K562 (cell line): ENCODE measurements around the gene OR7C2. TPM values are rescaled to one million over a fixed set of nuclear protein-coding genes. Genes with fewer than 3 reads are reported as not detected.

Source experiments
- ATAC-seq: fragments of 200-7000 bp; cut with Tn5 transposase; 3 replicates; pipeline ENCODE4 v1.9.1; 2020; ENCODE audit warnings: moderate library complexity
- BruUV-seq: library from RNA; stranded (reverse); fragments of 400-500 nt; replicated peaks from 2 replicates; lab custom pipeline; 2021; lab: Mats Ljungman, UMichigan
- CTCF ChIA-PET: fragments of 300-600 bp; formaldehyde crosslinking; extraction: SDS; loops from one replicate; lab custom pipeline; 2021; ENCODE audit warnings: low intra/inter-chr PET ratio; lab: Yijun Ruan, JAX
- POLR2A ChIA-PET: fragments of 300-600, 350-650 bp; sonication (Branson Sonifier 250); formaldehyde crosslinking; extraction: SDS; loops from one replicate; lab custom pipeline; 2021; ENCODE audit warnings: antibody characterized with exemption, inconsistent platforms; lab: Yijun Ruan, JAX
- DNase-seq, 4 experiments: peaks; one replicate each; pipeline versions ENCODE4 v3.0.0 to v3.0.0-alpha.2; 2011 to 2018; ENCODE audit warnings: low spot score in 3 of 4, mixed read lengths in 3 of 4; ENCODE audit errors: extremely low read depth in 1 of 4
- FAIRE-seq: peaks from 2 replicates; lab custom pipeline; 2011; peaks lifted over from hg19 to GRCh38; lab: Jason Lieb, UNC
- H2AFZ ChIP-seq: 2 replicates; pipeline ENCODE4 v1.6.0; 2011; ENCODE audit warnings: low read depth, low read length, control low read depth, inconsistent platforms
- H3K27ac ChIP-seq: fragments of 200-600 bp; 3 replicates; pipeline ENCODE4 v1.8.0; 2011; ENCODE audit warnings: low read depth, mild to moderate bottlenecking, control low read depth, inconsistent platforms, low read length, moderate library complexity, mixed read lengths; ENCODE audit errors: extremely low read depth
- H3K27me3 ChIP-seq, 2 experiments: fragments of 300-600 bp in 1 of 2; 2 replicates in 1 of 2; 3 replicates in 1 of 2; pipeline versions ENCODE4 v1.6.0 to v1.8.0; 2011; ENCODE audit warnings: inconsistent platforms in 2 of 2, low read length in 2 of 2, mild to moderate bottlenecking in 1 of 2, mixed read lengths in 1 of 2, moderate library complexity in 1 of 2; ENCODE audit not compliant: control insufficient read depth in 2 of 2, insufficient read depth in 2 of 2
- H3K36me3 ChIP-seq: fragments of 300-600 bp; 3 replicates; pipeline ENCODE4 v1.8.0; 2011; ENCODE audit warnings: mild to moderate bottlenecking, low read length, inconsistent platforms; ENCODE audit not compliant: control insufficient read depth, insufficient read depth
- H3K4me1 ChIP-seq, 2 experiments: fragments of 200-600 bp in 1 of 2; replicated peaks in 1 of 2; 2 replicates in 1 of 2; 3 replicates in 1 of 2; pipeline versions ENCODE4 v1.5.1 to v1.8.0; 2011; ENCODE audit warnings: inconsistent platforms in 2 of 2, low read length in 2 of 2, mild to moderate bottlenecking in 1 of 2, mixed read lengths in 1 of 2, moderate library complexity in 1 of 2; ENCODE audit not compliant: control insufficient read depth in 2 of 2, insufficient read depth in 2 of 2
- H3K4me2 ChIP-seq: 2 replicates; pipeline ENCODE4 v1.6.1; 2011; ENCODE audit warnings: low read length, control low read depth, inconsistent platforms, mixed read lengths; ENCODE audit not compliant: insufficient read depth
- H3K4me3 ChIP-seq: fragments of 200-600 bp; sonication (generic), shearing (Covaris generic); 2 replicates; pipeline ENCODE4 v1.5.1; 2016; ENCODE audit warnings: control low read depth, inconsistent platforms
- H3K79me2 ChIP-seq: fragments of 200-600 bp; 3 replicates; pipeline ENCODE4 v1.8.0; 2011; ENCODE audit warnings: low read length, inconsistent platforms; ENCODE audit not compliant: control insufficient read depth, insufficient read depth
- H3K9ac ChIP-seq, 2 experiments: 2 replicates each; pipeline versions ENCODE4 v1.6.0 to v1.6.1; 2011; ENCODE audit warnings: low read depth in 2 of 2, low read length in 2 of 2, control low read depth in 1 of 2, inconsistent platforms in 1 of 2, mild to moderate bottlenecking in 1 of 2, mixed read lengths in 1 of 2; ENCODE audit not compliant: insufficient read depth in 1 of 2
- H3K9me1 ChIP-seq: one replicate; pipeline ENCODE4 v1.6.0; 2011; ENCODE audit warnings: inconsistent platforms, mild to moderate bottlenecking, low read length, moderate library complexity; ENCODE audit not compliant: control insufficient read depth, insufficient read depth
- H3K9me3 ChIP-seq: replicated peaks from 2 replicates; pipeline ENCODE4 v1.5.1; 2011; ENCODE audit warnings: low read depth, low read length, inconsistent platforms; ENCODE audit not compliant: control insufficient read depth, insufficient read depth
- H4K20me1 ChIP-seq: replicated peaks from 2 replicates; pipeline ENCODE4 v1.6.1; 2011; ENCODE audit warnings: low read length, inconsistent platforms, mixed read lengths; ENCODE audit not compliant: control insufficient read depth, insufficient read depth
- CCNT2 ChIP-seq: IDR thresholded peaks from 2 replicates; pipeline ENCODE4 v1.6.1; 2011; ENCODE audit warnings: borderline replicate concordance, low read depth, mild to moderate bottlenecking, moderate library complexity, mixed read lengths, low read length; ENCODE audit not compliant: insufficient read length; ENCODE audit errors: extremely low read depth
- CGGBP1 ChIP-seq: fragments of 250-450 bp; sonication (Bioruptor Pico); IDR thresholded peaks from 2 replicates; pipeline ENCODE4 v1.9.0; 2021; ENCODE audit warnings: mild to moderate bottlenecking
- DPF2 ChIP-seq: fragments of 450-650 bp; IDR thresholded peaks from 2 replicates; pipeline ENCODE4 v1.6.1; 2016
- FUS ChIP-seq: fragments of 200-400 bp; formaldehyde crosslinking; optimal IDR thresholded peaks from 2 replicates; pipeline ENCODE3; 2017; ENCODE audit warnings: low read depth, low read length
- HCFC1 ChIP-seq: IDR thresholded peaks from 2 replicates; pipeline ENCODE4 v1.6.1; 2012; ENCODE audit warnings: low read depth, low read length, improper control_type of control experiment
- LEF1 ChIP-seq: fragments of 450-650 bp; IDR thresholded peaks from 2 replicates; pipeline ENCODE4 v1.6.1; 2016; ENCODE audit warnings: mild to moderate bottlenecking
- NR4A1 ChIP-seq, 2 experiments: fragments of 250-450 bp in 1 of 2; fragments of 450-650 bp in 1 of 2; sonication (Bioruptor Pico) in 1 of 2; IDR thresholded peaks; 2 replicates each; pipeline versions ENCODE4 v1.4.0 to v1.6.1; 2016 to 2020; ENCODE audit warnings: mild to moderate bottlenecking in 2 of 2, missing compliant biosample characterization in 1 of 2, missing genetic modification characterization in 1 of 2, moderate library complexity in 1 of 2
- POLR2G ChIP-seq: fragments of 200-400 bp; formaldehyde crosslinking; IDR thresholded peaks from 2 replicates; pipeline ENCODE4 v1.6.1; 2017; ENCODE audit warnings: low read depth, mild to moderate bottlenecking, antibody characterized with exemption, low read length, moderate library complexity
- RBM39 ChIP-seq: fragments of 200-400 bp; formaldehyde crosslinking; optimal IDR thresholded peaks from 2 replicates; pipeline ENCODE3; 2018; ENCODE audit warnings: low read depth, low read length
- ZNF165 ChIP-seq: fragments of 250-450 bp; sonication (Bioruptor Pico); IDR thresholded peaks from 2 replicates; pipeline ENCODE4 v1.4.0; 2020; ENCODE audit warnings: borderline replicate concordance
- ZNF311 ChIP-seq: fragments of 250-450 bp; sonication (Bioruptor Pico); IDR thresholded peaks from 2 replicates; pipeline ENCODE4 v1.4.0; 2020; ENCODE audit warnings: mild to moderate bottlenecking, moderate library complexity
- ZNF324 ChIP-seq: fragments of 250-450 bp; sonication (Bioruptor Pico); IDR thresholded peaks from 2 replicates; pipeline ENCODE4 v1.4.0; 2020; ENCODE audit warnings: mild to moderate bottlenecking
- ZNF436 ChIP-seq: fragments of 250-450, 450-650 bp; sonication (Bioruptor Pico); formaldehyde crosslinking; IDR thresholded peaks from 2 replicates; pipeline ENCODE4 v1.7.0; 2020; ENCODE audit warnings: mild to moderate bottlenecking
- ZNF699 ChIP-seq: fragments of 250-450 bp; sonication (Bioruptor Pico); IDR thresholded peaks from 2 replicates; pipeline ENCODE4 v1.8.0; 2021; ENCODE audit warnings: mild to moderate bottlenecking, moderate library complexity; ENCODE audit not compliant: insufficient replicate concordance
- WGBS: fragments of 100-300 bp; shearing (Covaris generic); methylation state at CpG from one replicate; pipeline ENCODE4 v1.1.6; 2016; ENCODE audit warnings: low coverage, mixed read lengths; ENCODE audit not compliant: insufficient coverage; ENCODE audit errors: missing lambda C conversion rate; 5-methylcytosine and 5-hydroxymethylcytosine counted together
- in situ Hi-C: fragments of 300-500 bp; cut with MboI; formaldehyde crosslinking; loops from 4 replicates; pipeline ENCODE4 v1.15.0; 2018; ENCODE audit warnings: inconsistent platforms, mixed read lengths
- intact Hi-C: fragments of 100-400 bp; cut with micrococcal nuclease; formaldehyde crosslinking; loops from 2 replicates; pipeline ENCODE4 v1.14.2; 2022
- polyA plus RNA-seq, 8 experiments: library from polyadenylated mRNA; depleted of rRNA in 4 of 8; stranded (reverse) in 5 of 8; unstranded in 3 of 8; fragments of >200 nt; fragmentation: Nextera tagmentation in 2 of 8; fragmentation: Illumina TruSeq in 1 of 8; extraction: Ambion mirVana in 2 of 8; extraction: Trizol in 1 of 8; gene quantifications; 2 replicates each; pipeline versions ENCODE4 v1.2.1 to v1.2.3, GENCODE V29; 2011 to 2014; ENCODE audit warnings: inconsistent platforms in 1 of 8, missing spikeins in 1 of 8
- total RNA-seq, 7 experiments: library from RNA; depleted of rRNA in 6 of 7; stranded (reverse); fragments of >200 nt in 6 of 7; fragmentation: Illumina TruSeq in 2 of 7; extraction: Trizol in 2 of 7; gene quantifications; 2 replicates each; pipeline versions ENCODE4 v1.2.1 to v1.2.3, GENCODE V29; 2011 to 2021; ENCODE audit warnings: low replicate concordance in 1 of 7
- TF ChIP-seq, protein P1 (sequence below): sonication (generic); formaldehyde crosslinking; IDR thresholded peaks from 2 replicates; pipeline ENCODE4 v1.8.0; 2023; ENCODE audit warnings: missing genetic modification reagents, mild to moderate bottlenecking, borderline replicate concordance

The OR7C2 gene
- total and polyA plus RNA-seq, 9 of the 15 experiments (the other 6 are each of a cell fraction or from before 2014, with no cell fraction given) = not detected

- TF ChIP-seq NR4A1 (CRISPR knock-in tag; IDR thresholded peaks at IDR 0.05) = no peak
- TF ChIP-seq NR4A1 (tag; IDR thresholded peaks at IDR 0.05) = no peak
- TF ChIP-seq HCFC1 = no peak
These were observed 11.5 kb downstream of the OR7C2 start (continued) for GRCh38 chr19:14952767-14953166.

DNA sequence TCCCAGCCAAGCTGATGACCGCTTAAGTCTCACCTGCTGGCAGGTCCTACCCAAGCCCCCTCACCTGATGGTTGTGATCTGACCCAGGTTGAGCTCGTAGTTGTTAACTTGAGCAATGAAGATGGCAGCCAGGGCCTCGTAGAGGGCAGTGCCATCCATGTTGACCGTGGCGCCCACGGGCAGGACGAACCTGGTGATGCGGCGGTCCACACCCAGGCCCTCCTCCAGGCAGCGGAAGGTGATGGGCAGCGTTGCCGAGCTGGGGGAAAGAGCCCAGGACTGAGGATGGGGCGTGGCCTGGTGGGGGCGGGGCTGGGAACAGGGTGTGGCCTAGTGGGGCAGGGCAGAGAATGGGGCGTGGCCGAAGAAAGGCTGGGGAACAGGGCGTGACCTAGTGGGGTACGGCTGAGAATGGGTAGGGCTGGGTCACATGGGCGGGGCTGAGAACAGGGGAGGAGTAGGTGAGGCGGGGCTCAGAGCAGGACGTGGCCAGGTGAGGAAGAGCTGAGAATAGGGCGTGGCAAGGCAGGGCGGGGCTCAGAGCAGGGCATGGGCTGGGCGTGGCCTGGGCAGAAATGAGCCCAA is 12.9 kb downstream of the OR7C2 start:
- CTCF ChIA-PET = no interaction called here
- WGBS = 38% methylated on average over 19 of the region's 24 CpGs

More for the DNA sequence above, 12.9 kb downstream of the OR7C2 start:
- Histone ChIP-seq H3K27me3 (peaks cover 0 to 23% of the 10 kb centered on the region in 2 experiments; a peak in 2 of 5 replicates), H3K4me2 (no peak overlapping the region), H3K27ac (no peak overlapping the region), H3K9me3 (no peaks in the 10 kb centered on the region), H4K20me1 (no peaks in the 10 kb centered on the region), H3K9ac (no peak overlapping the region), H2AFZ (no peak overlapping the region), H3K9me1 (no peaks in the 10 kb centered on the region), H3K36me3 (no peaks in the 10 kb centered on the region), H3K4me3 (no peak overlapping the region), H3K79me2 (no peaks in the 10 kb centered on the region), H3K4me1 (peaks cover 0 to 8% of the 10 kb centered on the region in 2 experiments; a peak in 2 of 5 replicates)
- BruUV-seq = no TSS peak
- no peak for TF ChIP-seq ZNF436 (CRISPR knock-in tag)
- TF ChIP-seq, protein P1, sequence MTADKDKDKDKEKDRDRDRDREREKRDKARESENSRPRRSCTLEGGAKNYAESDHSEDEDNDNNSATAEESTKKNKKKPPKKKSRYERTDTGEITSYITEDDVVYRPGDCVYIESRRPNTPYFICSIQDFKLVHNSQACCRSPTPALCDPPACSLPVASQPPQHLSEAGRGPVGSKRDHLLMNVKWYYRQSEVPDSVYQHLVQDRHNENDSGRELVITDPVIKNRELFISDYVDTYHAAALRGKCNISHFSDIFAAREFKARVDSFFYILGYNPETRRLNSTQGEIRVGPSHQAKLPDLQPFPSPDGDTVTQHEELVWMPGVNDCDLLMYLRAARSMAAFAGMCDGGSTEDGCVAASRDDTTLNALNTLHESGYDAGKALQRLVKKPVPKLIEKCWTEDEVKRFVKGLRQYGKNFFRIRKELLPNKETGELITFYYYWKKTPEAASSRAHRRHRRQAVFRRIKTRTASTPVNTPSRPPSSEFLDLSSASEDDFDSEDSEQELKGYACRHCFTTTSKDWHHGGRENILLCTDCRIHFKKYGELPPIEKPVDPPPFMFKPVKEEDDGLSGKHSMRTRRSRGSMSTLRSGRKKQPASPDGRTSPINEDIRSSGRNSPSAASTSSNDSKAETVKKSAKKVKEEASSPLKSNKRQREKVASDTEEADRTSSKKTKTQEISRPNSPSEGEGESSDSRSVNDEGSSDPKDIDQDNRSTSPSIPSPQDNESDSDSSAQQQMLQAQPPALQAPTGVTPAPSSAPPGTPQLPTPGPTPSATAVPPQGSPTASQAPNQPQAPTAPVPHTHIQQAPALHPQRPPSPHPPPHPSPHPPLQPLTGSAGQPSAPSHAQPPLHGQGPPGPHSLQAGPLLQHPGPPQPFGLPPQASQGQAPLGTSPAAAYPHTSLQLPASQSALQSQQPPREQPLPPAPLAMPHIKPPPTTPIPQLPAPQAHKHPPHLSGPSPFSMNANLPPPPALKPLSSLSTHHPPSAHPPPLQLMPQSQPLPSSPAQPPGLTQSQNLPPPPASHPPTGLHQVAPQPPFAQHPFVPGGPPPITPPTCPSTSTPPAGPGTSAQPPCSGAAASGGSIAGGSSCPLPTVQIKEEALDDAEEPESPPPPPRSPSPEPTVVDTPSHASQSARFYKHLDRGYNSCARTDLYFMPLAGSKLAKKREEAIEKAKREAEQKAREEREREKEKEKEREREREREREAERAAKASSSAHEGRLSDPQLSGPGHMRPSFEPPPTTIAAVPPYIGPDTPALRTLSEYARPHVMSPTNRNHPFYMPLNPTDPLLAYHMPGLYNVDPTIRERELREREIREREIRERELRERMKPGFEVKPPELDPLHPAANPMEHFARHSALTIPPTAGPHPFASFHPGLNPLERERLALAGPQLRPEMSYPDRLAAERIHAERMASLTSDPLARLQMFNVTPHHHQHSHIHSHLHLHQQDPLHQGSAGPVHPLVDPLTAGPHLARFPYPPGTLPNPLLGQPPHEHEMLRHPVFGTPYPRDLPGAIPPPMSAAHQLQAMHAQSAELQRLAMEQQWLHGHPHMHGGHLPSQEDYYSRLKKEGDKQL = no peak
- no peak for TF ChIP-seq ZNF311 (CRISPR knock-in tag)
- TF ChIP-seq RBM39 = no peak
- no peak for TF ChIP-seq LEF1
- no peak for TF ChIP-seq FUS
- no peak for TF ChIP-seq ZNF699 (CRISPR knock-in tag)
- no peak for TF ChIP-seq DPF2
- TF ChIP-seq POLR2G = no peak
- TF ChIP-seq CCNT2 = no peak
- TF ChIP-seq ZNF165 = no peak
- no peak for TF ChIP-seq CGGBP1 (CRISPR knock-in tag)
- TF ChIP-seq ZNF324 (CRISPR knock-in tag) = no peak
- FAIRE-seq = no peak
- peak; percentile 99 for ATAC-seq
- intact Hi-C loops = no loop called here
- in situ Hi-C loops = no loop called here
- POLR2A ChIA-PET = interaction anchor here (0.5 to 0.6 kb wide), 3 partner anchors 12 to 185 kb away, joined by 3 to 4 read pairs (median 3); no protein-coding TSS in a partner anchor
- peak; percentile 54 to 87 (median 79) for DNase-seq
